PC-3 (cell line): ENCODE data around the gene NEO1.

ENCODE experiments used
- CTCF ChIP-seq: fragments of 300-600 bp; sonication (generic); conservative IDR thresholded peaks from 2 replicates; pipeline ENCODE4 v1.5.1; 2017; ENCODE audit warnings: antibody characterized with exemption, low read depth, mild to moderate bottlenecking, low read length
- EZH2 ChIP-seq: fragments of 300-600 bp; sonication (generic); IDR thresholded peaks from one replicate; pipeline ENCODE4 v1.6.1; 2017; ENCODE audit warnings: antibody characterized with exemption, mild to moderate bottlenecking, low read length; ENCODE audit not compliant: unreplicated experiment
- EZH2phosphoT487 ChIP-seq: fragments of 300-600 bp; sonication (generic); IDR thresholded peaks from 2 replicates; pipeline ENCODE4 v1.6.1; 2018; ENCODE audit warnings: mild to moderate bottlenecking, antibody characterized with exemption, low read length, borderline replicate concordance

- no peak for TF ChIP-seq CTCF
- TF ChIP-seq EZH2: no peak
- TF ChIP-seq EZH2phosphoT487: no peak
Observed at GRCh38 chr15:73035221-73035620, 17.0 kb upstream of the NEO1 start.
